Activated CD8-positive, alpha-beta T cell treated with anti-CD3 and anti-CD28 coated beads for 36 hours (primary cell): ENCODE results near the gene TIPIN. TPM values are rescaled to one million over a fixed set of nuclear protein-coding genes. Genes with fewer than 3 reads are reported as not detected.
"Not testable (repeated sequence)": the region's sequence is repeated elsewhere in the genome, so short reads cannot be mapped to it uniquely, and the experiment has no call there.

Experiments used
- ATAC-seq: fragments of 200-7000 bp; cut with Tn5 transposase; one replicate; pipeline ENCODE4 v1.10.0; 2021; ENCODE audit warnings: mild to moderate bottlenecking, moderate library complexity
- CTCF ChIA-PET: fragments of 350-600 bp; sonication (Branson Sonifier 250); formaldehyde crosslinking; loops from one replicate; lab custom pipeline; 2021; ENCODE audit warnings: antibody characterized with exemption; lab: Charles Lee
- POLR2A ChIA-PET: fragments of 350-600 bp; sonication (Branson Sonifier 250); formaldehyde crosslinking; loops from one replicate; lab custom pipeline; 2021; ENCODE audit warnings: antibody characterized with exemption; lab: Charles Lee
- DNase-seq: peaks from one replicate; pipeline ENCODE4 v3.0.0-alpha.2; 2020
- H3K27ac Mint-ChIP-seq: one replicate; pipeline ENCODE4 v1.8.0; 2021; ENCODE audit warnings: mild to moderate bottlenecking, mixed read lengths
- H3K27me3 Mint-ChIP-seq: one replicate; pipeline ENCODE4 v1.8.0; 2021; ENCODE audit warnings: mixed read lengths
- H3K36me3 Mint-ChIP-seq: one replicate; pipeline ENCODE4 v1.8.0; 2021; ENCODE audit warnings: low read depth, mixed read lengths
- H3K4me1 Mint-ChIP-seq: one replicate; pipeline ENCODE4 v1.8.0; 2021; ENCODE audit warnings: low read depth, mixed read lengths
- H3K4me3 Mint-ChIP-seq: one replicate; pipeline ENCODE4 v1.8.0; 2021; ENCODE audit warnings: mild to moderate bottlenecking, moderate library complexity, mixed read lengths
- H3K9me3 Mint-ChIP-seq: one replicate; pipeline ENCODE4 v1.8.0; 2021; ENCODE audit warnings: mixed read lengths
- CTCF ChIP-seq: fragments of 200-600 bp; IDR thresholded peaks from one replicate; pipeline ENCODE4 v1.8.0; 2022; ENCODE audit warnings: antibody characterized with exemption, mild to moderate bottlenecking
- intact Hi-C: fragments of 100-400 bp; cut with micrococcal nuclease; formaldehyde crosslinking; loops from one replicate; pipeline ENCODE4 v1.10.0; 2022
- total RNA-seq, 2 experiments: library from RNA; stranded (reverse); gene quantifications; one replicate each; pipeline ENCODE4 v1.2.3, GENCODE V29; 2021

TIPIN gene
- total RNA-seq, 2 experiments from 2014 or later, result 49.8 to 50.1 TPM

GRCh38 chr15:66362776-66363175 lies 6.3 kb upstream of the TIPIN start:
- ATAC-seq, result no peak
- intact Hi-C loops, result no loop called here
- no peak for DNase-seq
- H3K27me3 Mint-ChIP-seq, result no peaks in the 10 kb centered on the region
- H3K9me3 Mint-ChIP-seq, result no peaks in the 10 kb centered on the region
- H3K4me3 Mint-ChIP-seq, result no peak overlapping the region
- TF ChIP-seq CTCF, result no peak
- no peak overlapping the region for H3K27ac Mint-ChIP-seq
- POLR2A ChIA-PET, result no interaction called here
- no peaks in the 10 kb centered on the region for H3K36me3 Mint-ChIP-seq
- H3K4me1 Mint-ChIP-seq, result no peaks in the 10 kb centered on the region
- CTCF ChIA-PET, result no interaction called here

- DNase-seq, H3K4me3 Mint-ChIP-seq, H3K27ac Mint-ChIP-seq, CTCF ChIA-PET, H3K27me3 Mint-ChIP-seq, H3K4me1 Mint-ChIP-seq, POLR2A ChIA-PET, H3K36me3 Mint-ChIP-seq, H3K9me3 Mint-ChIP-seq, intact Hi-C loops, ATAC-seq: not testable (repeated sequence)
Observed at GRCh38 chr15:66361745-66362460, 5.4 kb upstream of the TIPIN start.

GRCh38 chr15:66359740-66360139 lies 3.3 kb upstream of the TIPIN start:
- DNase-seq (no peak), ATAC-seq (no peak)
- Mint-ChIP-seq H3K4me1 (peaks cover 10% of the 10 kb centered on the region), H3K9me3 (no peaks in the 10 kb centered on the region), H3K27me3 (no peaks in the 10 kb centered on the region), H3K27ac (no peak overlapping the region), H3K4me3 (no peak overlapping the region), H3K36me3 (peaks cover 8% of the 10 kb centered on the region)
- POLR2A ChIA-PET, result no interaction called here
- intact Hi-C loops, result loop anchor here (10.0 kb wide), 1 partner anchor 135 kb away; the partner anchor contains the start of gene SNAPC5
- TF ChIP-seq CTCF, result no peak
- CTCF ChIA-PET, result no interaction called here

GRCh38 chr15:66356077-66356358 lies 467 bp downstream of the TIPIN start:
- ChIA-PET POLR2A (interaction anchor here (0.6 to 2.6 kb wide), 11 partner anchors 12 to 148 kb away, joined by 3 to 20 read pairs (median 4); partner anchors contain the start of genes MAP2K1, RPL4, SNAPC5 and ZWILCH), CTCF (interaction anchor here (1.2 to 5.8 kb wide), 3 partner anchors 30 to 142 kb away, joined by 3 to 39 read pairs (median 5); partner anchors contain the start of genes MAP2K1 and SNAPC5)
- Mint-ChIP-seq H3K4me1 (peaks cover 24% of the 10 kb centered on the region), H3K4me3 (peak overlapping the region; percentile 94), H3K27ac (peak overlapping the region; percentile 99), H3K36me3 (peaks cover 28% of the 10 kb centered on the region), H3K27me3 (no peaks in the 10 kb centered on the region), H3K9me3 (no peaks in the 10 kb centered on the region)
- intact Hi-C loops, result loop anchor here (10.0 kb wide), 1 partner anchor 139 kb away; the partner anchor contains the start of gene SNAPC5
- ATAC-seq (no peak), DNase-seq (no peak)
- no peak for TF ChIP-seq CTCF

GRCh38 chr15:66348530-66348929 lies 8.0 kb downstream of the TIPIN start:
- intact Hi-C loops, H3K9me3 Mint-ChIP-seq, ATAC-seq, DNase-seq, H3K4me3 Mint-ChIP-seq, H3K27me3 Mint-ChIP-seq, H3K27ac Mint-ChIP-seq, POLR2A ChIA-PET, H3K4me1 Mint-ChIP-seq, CTCF ChIA-PET: not testable (repeated sequence)
- peaks cover 42% of the 10 kb centered on the region for H3K36me3 Mint-ChIP-seq

GRCh38 chr15:66328771-66329170 lies 27.7 kb downstream of the TIPIN start:
- H3K36me3 Mint-ChIP-seq, result peaks cover 49% of the 10 kb centered on the region
- no peak for TF ChIP-seq CTCF

More at GRCh38 chr15:66328771-66329170, 27.7 kb downstream of the TIPIN start:
- CTCF ChIA-PET, result no interaction called here
- no peaks in the 10 kb centered on the region for H3K9me3 Mint-ChIP-seq
- H3K27ac Mint-ChIP-seq, result peak overlapping the region; percentile 20
- DNase-seq (no peak), ATAC-seq (no peak)
- no peaks in the 10 kb centered on the region for H3K27me3 Mint-ChIP-seq
- intact Hi-C loops, result no loop called here
- POLR2A ChIA-PET, result no interaction called here
- H3K4me1 Mint-ChIP-seq, result no peaks in the 10 kb centered on the region
- H3K4me3 Mint-ChIP-seq, result no peak overlapping the region
